Body of pancreas (tissue), 4 donors: Measurements from ENCODE around the gene GRIP1.

Source experiments
- POLR2A ChIP-seq, 3 donors: fragments of 450-650 bp; IDR thresholded peaks; one replicate each; pipeline ENCODE4 v1.6.1; 2016; ENCODE audit warnings: antibody characterized with exemption in 3 of 3, mild to moderate bottlenecking in 2 of 3
- TF ChIP-seq, protein P1 (sequence below), 7 experiments: fragments of 450-650 bp in 4 of 7; fragments of 200-600 bp in 3 of 7; sonication (generic) in 3 of 7; IDR thresholded peaks; one replicate each; pipeline ENCODE4 v1.5.1; 2016 to 2019; ENCODE audit warnings: antibody characterized with exemption in 7 of 7

DNA sequence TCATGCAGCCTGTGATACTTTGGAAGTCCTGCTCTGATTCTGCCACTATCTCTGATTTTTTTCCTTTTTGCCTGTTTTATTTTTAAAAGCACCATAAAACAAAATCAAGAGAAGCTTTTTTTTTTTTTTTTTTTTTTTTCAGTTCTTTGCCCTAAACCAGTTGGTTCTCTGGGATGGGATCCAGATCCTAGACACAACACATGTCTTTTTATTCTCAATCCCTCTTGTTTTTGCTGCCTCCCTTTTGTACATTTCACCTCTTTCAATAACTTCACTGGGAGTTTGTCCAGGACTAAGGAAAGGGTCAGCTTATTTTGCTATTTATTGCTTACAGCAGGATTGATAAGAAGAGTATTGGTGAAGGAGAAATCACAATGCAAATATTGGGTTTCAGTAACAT is 139.4 kb downstream of the GRIP1 start:
- TF ChIP-seq, protein P1, sequence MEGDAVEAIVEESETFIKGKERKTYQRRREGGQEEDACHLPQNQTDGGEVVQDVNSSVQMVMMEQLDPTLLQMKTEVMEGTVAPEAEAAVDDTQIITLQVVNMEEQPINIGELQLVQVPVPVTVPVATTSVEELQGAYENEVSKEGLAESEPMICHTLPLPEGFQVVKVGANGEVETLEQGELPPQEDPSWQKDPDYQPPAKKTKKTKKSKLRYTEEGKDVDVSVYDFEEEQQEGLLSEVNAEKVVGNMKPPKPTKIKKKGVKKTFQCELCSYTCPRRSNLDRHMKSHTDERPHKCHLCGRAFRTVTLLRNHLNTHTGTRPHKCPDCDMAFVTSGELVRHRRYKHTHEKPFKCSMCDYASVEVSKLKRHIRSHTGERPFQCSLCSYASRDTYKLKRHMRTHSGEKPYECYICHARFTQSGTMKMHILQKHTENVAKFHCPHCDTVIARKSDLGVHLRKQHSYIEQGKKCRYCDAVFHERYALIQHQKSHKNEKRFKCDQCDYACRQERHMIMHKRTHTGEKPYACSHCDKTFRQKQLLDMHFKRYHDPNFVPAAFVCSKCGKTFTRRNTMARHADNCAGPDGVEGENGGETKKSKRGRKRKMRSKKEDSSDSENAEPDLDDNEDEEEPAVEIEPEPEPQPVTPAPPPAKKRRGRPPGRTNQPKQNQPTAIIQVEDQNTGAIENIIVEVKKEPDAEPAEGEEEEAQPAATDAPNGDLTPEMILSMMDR (IDR thresholded peaks at IDR 0.05), result no peak
- TF ChIP-seq POLR2A (IDR thresholded peaks at IDR 0.05), result no peak
